Fibroblast of lung (primary cell): ENCODE results near the gene DHX16.
A peak's percentile ranks its signal among the peaks of the same experiment; 100 is the strongest.

ENCODE experiments used
- EZH2 ChIP-seq: IDR thresholded peaks from 2 replicates; pipeline ENCODE4 v1.5.1; 2012; ENCODE audit warnings: low read length, control low read depth, mild to moderate bottlenecking; ENCODE audit errors: missing control alignments
- TF ChIP-seq, protein P1 (sequence below), 2 donors: IDR thresholded peaks in 1 of 2; conservative IDR thresholded peaks in 1 of 2; 1 replicate in 1 of 2; 2 replicates in 1 of 2; pipeline ENCODE4 v1.5.1; 2011 to 2012; ENCODE audit warnings: low read length in 2 of 2, control low read depth in 1 of 2, inconsistent platforms in 1 of 2, low read depth in 1 of 2, mild to moderate bottlenecking in 1 of 2

DNA sequence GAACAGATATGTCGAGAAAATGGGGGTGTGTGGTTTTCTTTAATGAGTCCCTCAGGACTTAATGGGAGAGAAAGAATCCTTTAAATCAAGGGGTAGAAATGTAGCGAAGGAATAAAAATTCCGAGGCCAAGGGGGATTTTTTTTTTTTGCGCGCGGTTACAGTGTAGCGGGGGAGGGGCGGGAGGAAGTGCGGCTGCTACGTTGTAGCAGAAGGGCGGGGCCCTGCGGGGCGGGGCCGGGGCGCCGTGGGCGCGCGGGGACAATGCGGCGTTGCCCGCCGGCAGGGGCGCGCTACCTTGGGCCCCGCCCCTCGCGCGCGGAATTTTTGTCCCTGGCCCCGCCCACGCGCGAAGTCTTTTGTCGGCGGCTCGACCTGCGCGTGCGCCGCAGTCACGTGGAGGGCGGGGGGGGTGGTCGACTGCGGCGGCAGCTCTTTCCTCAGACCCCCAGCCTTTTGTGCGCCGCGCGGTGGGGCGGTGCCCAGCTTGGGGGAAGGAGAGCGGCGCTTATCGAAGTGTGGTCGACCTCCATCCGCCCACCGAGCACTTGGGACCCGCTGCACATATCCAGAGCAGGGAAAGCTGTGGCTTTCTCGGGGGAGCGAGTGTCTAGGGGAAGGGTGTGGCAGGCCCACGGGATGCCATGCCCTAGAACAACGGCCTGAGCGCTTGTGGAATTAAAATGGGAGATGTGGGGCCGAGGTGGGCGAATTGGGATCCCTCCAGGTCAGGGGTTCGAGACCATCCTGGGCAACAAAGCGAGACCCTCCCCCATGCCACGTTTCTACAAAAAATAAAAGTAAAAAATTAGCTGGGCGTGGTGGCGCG is 48.6 kb upstream of the DHX16 start:
- TF ChIP-seq, protein P1, sequence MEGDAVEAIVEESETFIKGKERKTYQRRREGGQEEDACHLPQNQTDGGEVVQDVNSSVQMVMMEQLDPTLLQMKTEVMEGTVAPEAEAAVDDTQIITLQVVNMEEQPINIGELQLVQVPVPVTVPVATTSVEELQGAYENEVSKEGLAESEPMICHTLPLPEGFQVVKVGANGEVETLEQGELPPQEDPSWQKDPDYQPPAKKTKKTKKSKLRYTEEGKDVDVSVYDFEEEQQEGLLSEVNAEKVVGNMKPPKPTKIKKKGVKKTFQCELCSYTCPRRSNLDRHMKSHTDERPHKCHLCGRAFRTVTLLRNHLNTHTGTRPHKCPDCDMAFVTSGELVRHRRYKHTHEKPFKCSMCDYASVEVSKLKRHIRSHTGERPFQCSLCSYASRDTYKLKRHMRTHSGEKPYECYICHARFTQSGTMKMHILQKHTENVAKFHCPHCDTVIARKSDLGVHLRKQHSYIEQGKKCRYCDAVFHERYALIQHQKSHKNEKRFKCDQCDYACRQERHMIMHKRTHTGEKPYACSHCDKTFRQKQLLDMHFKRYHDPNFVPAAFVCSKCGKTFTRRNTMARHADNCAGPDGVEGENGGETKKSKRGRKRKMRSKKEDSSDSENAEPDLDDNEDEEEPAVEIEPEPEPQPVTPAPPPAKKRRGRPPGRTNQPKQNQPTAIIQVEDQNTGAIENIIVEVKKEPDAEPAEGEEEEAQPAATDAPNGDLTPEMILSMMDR (conservative IDR thresholded peaks at IDR 0.05 in 1 of 2, IDR thresholded peaks at IDR 0.05 in 1 of 2; ENCODE audit: low read depth in 1 of 2, low read length in 2 of 2) = peak in 1 of 2 donors; percentile 14
- no peak for TF ChIP-seq EZH2
